Frontal cortex (tissue), 4 donors: ENCODE results near the gene ACOT7. TPM values are rescaled to one million over a fixed set of nuclear protein-coding genes. Genes with fewer than 3 reads are reported as not detected.

Source experiments
- DNase-seq, 2 donors: peaks; one replicate each; pipeline ENCODE4 v3.0.0; 2012; ENCODE audit warnings: low spot score in 2 of 2
- FAIRE-seq: peaks from 2 replicates; lab custom pipeline; 2012; peaks lifted over from hg19 to GRCh38; lab: Jason Lieb, UNC
- total RNA-seq: library from RNA; depleted of rRNA; stranded (reverse); fragments of >200 nt; gene quantifications from one replicate; pipeline ENCODE4 v1.2.3, GENCODE V29; 2014
- donor health status: control.
- donor health status: control.
- donor health status: control.

Gene ACOT7
- total RNA-seq, 1 donor from 2014 or later: 40.8 TPM

DNA sequence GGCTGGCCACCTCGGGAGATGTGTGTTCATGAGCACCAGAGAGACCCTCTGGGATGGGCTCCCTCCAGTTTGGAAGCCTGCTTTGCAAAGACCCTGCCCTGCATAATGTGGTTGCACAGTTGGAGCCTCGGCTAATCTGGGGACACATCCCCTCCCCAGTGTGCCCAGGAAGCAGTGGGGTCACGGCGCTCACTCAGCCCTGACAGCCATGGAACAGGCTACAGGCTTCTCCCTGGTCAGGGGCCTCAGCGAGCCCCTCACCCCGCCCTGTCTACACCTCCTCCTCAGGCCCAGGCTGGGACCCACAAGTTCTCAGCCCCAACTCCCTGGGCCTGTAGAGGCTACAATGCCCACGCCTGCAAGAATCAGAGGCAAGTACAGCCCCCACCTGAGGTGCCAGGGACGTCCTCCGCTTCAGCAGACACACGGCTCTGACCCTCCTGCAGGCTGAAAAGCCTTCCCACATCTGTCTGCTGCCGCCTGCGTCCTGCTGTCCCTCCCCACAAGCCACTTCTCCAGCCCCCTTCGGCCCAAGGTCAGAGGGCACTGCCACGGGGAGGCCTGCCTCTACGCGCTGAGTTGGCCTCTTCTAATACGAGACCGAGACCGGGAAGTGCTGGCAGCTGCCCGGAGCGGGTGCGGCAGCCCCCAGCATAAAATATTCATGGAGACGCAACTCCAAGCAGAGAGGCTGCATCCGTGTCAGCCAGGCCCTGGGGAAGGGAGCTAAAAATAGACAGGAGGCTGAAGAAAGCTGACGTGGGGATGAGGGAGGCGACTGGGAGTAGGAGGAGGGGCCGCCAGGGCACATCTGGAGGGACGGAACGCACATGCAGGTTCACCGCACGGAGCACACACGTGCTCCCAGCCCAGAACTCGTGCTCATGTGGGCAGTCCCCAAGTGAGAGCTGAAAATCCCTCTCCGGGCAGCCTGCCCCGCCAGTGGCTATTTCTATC, 117.5 kb downstream of the ACOT7 start:
- peak; percentile 44 to 82 for DNase-seq

DNA sequence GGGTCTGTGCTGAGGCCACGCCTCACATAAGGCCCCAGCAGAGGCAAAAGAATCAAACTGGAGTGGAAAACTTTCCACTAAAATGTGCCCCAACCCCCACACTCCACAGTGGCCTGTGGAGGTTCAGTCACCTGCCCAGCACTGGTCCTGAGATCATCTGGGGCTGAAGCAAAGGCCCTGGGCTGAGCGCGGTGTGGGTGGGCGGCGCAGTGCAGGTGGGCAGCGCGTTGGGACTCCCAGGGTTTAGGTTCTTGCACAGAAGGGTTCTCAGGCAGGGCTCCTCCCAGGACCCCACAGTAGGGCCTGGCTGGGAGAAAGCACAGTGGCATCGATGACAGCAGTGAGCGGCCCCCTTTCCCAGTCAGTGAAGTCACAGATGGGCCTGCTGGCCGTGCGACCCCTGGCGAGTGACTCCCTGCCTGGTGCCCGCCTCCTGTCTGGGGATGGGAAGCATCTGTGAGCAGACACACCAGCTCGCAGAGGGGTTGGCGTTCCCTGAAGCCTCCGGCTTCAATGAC, 118.9 kb downstream of the ACOT7 start:
- DNase-seq: no peak
- no peak for FAIRE-seq

More for the DNA sequence above, 117.5 kb downstream of the ACOT7 start:
- FAIRE-seq: no peak

DNA sequence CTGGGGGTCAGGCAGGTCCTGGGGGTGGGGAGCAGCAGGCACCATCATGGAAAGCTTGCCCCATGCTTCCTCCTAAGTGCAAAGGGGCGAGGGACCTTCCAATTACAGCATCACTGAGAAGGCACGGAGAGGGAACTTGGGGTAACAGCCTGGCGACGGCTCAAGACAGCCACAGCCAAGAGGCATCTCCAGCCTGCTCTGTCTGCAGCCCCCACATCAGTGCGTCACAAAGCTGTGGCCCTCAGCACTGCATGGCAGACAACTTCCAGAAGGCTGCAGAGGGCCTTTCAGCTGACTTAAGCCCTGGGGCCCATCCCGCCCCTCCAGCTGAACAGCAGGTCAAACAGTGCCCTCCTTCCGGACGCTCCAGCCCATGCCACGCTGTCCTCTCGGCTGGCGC, 119.5 kb downstream of the ACOT7 start:
- FAIRE-seq: no peak
- no peak for DNase-seq

DNA sequence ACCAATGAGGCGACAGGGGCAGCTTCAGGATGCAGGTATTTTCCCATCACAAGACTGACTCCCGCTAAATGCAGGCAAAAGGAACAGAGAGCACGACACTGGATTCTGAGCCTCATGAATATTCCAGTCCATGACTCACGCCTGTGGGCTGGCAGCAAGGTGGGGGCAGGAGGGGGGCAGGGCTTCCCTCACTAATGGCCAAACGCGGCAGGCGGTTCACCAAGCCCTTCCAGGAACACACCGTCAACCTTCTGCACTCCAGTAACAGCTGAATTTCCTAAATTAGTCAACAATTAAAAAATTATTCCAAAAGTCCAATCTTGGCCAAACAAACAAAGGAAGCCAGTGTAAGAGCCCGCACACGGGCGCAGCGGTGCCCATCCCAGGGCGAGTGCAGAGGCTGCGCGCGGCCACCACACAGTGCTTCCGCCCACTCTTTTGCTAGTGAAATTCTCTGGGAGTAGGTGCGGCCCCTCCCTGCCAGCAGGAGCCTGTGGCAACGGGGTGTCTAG, 120.1 kb downstream of the ACOT7 start:
- FAIRE-seq: no peak

DNA sequence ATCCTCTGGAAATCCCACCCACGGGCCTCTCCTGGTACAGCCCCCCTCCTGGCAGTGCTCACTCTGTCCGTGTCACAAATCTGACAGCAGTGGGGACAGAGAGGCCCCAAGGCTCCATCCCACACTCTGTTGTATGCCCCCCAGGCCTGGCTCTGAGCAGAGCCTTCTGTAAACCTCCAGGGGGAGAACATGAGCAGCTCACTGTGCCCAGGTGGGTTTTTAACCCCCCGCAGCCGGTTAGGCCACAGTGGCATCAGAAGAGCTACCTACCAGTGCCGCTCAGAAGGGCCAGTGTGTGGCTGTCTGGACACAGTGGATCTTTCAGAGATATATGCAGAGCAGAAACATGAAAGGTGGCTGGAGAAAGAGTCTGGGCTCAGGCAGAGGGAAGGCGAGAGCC, 120.7 kb downstream of the ACOT7 start:
- FAIRE-seq (no peak), DNase-seq (no peak)

More for the DNA sequence above, 120.1 kb downstream of the ACOT7 start:
- peak in 1 of 2 donors; percentile 69 for DNase-seq

DNA sequence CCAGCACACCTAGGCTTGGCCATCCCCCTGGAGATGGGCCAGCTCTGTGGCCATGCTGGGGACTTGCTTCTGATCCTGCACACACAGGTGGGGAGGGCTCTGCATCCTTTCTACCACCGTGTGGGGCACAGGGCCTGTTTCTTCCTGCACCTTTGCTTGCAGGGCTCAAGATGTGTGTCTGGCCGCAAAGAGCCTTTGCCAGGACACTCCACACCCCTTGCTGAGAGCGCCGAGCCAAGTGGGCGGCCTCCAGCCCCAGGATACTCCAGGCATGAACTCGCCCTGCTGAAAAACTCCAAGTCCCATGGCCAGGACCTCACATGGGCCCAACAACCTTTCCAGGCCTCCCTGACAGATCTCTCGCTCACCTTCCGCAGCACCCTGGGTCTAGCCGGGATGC, 121.1 kb downstream of the ACOT7 start:
- FAIRE-seq (no peak), DNase-seq (no peak)

DNA sequence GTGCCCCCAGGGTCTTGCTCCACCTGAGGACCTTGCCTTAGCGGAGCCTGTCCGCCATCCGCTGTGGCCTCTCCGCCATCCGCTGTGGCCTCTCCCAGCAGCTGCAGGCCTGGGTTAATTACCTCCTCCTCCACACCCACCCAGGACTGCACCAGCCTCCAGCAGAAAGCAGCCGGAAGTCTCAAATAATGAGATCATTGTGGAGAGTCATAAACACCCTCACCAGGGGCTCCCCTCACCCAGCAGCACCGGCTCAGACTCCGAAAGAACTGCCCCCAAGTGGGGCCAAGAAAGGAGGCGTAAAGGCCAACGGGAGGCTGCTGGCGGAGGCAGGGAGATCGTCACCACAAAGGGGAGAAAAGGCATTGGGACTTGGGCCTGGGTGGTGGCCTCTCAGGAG, 122.0 kb downstream of the ACOT7 start:
- FAIRE-seq: no peak
- no peak for DNase-seq

DNA sequence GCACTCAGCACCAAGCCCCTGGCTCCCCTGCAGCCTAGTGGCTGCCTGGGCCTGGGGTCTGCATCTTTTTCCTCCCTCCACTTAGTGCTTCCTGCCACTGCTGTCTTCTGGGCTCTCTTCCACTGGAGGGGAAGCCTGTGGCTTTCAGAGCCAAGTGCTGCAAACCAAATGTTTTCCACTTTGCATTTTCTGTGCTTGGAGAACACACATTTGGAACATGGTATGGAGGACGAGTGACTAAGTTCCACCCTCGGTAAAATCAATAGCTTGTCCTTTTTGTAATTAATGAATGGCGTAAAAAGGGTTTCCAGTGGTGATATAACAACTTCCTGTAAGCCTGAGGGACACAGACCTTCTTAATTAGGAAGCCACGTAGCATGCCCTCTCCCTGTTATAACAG, 122.6 kb downstream of the ACOT7 start:
- DNase-seq: no peak

DNA sequence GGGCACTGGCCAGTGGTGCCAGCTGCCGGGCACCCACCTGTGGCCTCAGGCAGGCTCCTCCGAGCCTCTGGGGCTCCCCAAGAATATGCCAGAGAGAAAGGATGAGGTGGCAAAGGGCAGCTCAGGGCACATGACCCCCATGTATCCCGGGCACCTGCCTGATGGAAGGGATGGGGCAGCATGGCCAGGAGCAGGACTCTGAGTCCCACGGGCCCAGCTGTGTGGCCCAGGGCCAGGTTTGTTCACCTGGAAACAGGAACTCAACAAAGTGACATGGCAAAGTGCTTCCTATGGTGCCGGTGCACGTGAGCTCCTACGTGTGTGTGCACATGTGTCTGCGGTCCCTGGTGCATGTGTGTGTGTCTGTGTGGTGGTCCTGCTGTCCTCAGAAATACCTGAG, 123.2 kb downstream of the ACOT7 start:
- DNase-seq: no peak
- no peak for FAIRE-seq

More for the DNA sequence above, 122.6 kb downstream of the ACOT7 start:
- no peak for FAIRE-seq

DNA sequence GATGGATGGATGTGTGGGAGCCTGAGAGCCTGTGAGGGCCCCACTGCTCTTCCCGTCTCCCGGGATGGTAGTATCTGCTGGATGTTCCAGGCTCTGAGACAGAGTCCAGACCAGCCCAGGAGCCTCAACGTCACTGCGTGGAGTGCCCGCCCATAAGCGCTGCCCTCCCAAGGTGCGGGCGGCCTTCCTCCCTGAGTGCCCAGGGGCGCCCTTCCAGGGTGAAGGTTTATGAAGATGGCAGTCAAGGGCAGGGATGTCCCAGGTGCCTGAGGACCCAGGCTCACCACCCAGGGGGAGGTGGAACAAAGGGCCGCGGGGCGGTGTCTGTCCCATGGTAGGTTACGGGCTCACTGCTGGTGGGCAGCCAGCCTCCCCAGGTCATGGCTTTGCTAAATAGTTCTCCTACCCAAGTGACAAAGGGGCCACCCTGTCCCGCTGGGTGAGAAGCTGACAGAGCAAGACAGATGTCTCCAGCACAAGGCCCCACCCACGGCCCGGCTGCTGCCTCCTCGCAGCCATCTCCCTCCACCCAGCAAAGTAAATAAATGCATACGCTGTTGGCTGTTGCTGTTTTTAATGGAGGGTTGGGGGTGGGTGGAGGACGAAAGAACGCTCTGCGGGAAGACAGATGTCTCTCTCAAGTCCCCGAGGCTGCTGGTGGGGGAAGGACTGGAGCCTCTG, 123.7 kb downstream of the ACOT7 start:
- DNase-seq (no peak), FAIRE-seq (no peak)

DNA sequence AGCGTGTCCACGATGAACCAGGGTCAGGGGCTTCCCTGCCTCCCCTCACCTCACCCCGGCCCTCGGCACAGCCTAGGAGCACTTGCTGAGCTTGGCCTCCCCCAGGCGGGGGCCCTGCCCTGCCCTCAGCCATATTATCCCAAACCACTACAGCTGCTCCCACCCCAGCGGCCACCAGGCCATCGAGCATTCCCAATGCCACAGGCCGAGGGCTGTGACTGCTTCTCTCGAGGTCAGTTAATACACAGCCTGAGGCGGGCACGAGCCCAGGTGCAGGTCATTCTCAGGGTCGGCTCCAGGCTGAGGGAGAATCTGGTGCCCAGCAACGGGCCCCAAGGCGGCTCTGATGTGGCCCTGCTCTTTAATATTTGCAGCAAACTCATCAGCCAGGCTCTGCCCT, 124.3 kb downstream of the ACOT7 start:
- FAIRE-seq: no peak
- DNase-seq: no peak

DNA sequence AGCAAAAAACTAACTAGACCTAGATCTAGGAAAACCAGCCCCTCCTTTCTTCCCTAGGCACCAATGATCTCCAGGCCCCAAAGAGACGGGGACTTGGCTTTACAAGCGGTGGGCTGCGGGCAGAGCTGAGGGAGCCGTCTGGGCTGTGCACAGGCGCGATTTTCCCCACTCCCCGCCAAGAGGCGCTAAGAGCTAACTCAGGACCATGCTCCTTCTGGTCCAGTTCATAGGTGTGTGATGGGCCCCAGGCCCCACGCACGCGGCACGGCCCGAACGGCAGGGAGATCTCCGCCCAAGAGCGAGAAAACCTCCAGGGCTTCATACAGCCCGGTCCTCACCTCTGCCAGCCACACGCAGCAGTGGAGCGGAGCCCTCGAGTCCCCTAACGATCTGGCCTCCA, 125.2 kb downstream of the ACOT7 start:
- DNase-seq (no peak), FAIRE-seq (no peak)

DNA sequence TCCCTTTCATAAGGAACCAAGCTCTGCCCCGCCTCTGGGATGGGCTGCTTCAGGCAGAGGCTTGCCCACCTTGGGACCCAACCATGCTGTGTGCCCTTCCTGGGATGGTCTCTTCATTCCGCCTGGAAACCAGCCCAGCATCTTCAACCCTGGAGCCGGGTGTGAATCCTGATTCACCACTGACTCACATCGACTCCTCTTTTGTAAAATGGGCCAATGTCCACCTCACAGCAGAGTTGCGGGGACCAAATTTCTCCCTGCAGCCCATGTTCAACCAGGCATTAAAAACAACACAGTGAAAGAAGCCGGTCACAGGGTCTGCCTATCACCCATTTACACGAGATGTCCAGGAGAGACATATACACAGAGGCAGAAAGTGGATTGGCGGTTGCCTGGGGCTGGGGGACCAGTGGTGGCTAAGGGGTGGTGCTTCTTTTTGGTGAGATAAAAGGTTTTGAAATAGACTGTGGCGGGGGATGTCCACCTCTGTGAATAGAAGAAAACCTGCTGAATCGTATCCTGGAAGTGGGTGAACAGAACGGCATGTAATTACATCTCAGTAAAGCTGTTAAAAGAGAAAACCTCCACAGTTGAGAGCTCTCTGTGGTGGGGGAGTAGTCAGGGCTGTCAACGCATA, 125.8 kb downstream of the ACOT7 start:
- no peak for DNase-seq
- FAIRE-seq: no peak

DNA sequence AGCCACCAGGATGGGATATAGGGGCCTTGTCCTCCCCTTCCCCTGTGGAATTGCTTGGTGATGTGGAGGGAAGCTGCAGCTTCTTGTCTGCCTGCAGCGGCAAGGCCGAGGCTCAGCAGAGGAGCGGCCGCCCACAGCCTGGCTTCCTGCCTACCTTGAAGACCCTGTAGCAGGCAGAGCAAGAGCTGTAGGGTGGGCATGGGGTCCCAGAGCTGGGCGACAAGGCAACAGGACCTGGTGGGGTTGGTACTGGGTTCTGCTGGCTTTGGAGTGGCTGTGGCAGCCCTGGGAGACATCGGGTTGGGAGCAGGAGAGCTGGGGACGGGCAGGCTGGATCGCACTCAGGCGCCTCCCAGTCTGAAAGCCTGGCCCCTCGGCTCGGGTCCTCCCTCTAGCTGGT, 126.9 kb downstream of the ACOT7 start:
- no peak for FAIRE-seq
- no peak for DNase-seq

DNA sequence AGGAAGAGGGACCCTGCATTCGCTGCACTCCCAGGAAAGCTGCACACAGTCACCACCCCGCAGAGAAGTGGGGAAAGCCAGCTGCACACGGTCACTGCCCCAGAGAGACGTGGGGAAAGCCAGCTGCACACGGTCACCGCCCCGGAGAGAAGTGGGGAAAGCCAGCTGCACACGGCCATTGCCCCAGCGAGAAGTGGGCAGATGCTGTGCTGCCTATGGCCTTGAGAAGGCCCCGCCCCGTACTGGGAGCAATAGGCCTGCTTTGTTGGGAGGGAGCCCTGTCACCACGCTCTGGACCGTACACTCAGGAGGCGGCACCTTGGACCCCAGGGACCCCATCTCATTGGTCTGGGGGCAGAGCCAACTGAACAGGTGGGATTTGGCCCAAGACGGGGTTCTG, 128.4 kb downstream of the ACOT7 start:
- FAIRE-seq (no peak), DNase-seq (no peak)

DNA sequence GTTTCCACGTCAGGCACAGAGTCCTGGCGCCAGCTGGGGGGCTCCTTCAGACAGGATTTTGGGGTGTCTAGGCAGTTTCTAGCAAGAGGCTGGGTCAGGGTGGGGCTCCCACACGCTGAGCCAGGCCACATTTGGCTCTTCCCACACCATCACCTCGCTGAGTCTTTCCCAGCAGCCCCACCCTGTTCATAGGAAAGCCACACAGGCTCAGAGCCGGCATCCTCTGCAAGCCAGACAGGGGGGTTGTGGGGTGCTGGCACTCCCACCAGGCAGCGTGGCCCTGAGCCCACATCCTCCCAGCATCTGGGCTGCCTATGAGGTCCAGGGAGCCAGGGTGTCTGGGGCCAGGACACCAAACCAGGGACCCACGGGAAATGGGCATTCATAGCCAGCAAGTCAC, 129.9 kb downstream of the ACOT7 start:
- FAIRE-seq: no peak
- no peak for DNase-seq

DNA sequence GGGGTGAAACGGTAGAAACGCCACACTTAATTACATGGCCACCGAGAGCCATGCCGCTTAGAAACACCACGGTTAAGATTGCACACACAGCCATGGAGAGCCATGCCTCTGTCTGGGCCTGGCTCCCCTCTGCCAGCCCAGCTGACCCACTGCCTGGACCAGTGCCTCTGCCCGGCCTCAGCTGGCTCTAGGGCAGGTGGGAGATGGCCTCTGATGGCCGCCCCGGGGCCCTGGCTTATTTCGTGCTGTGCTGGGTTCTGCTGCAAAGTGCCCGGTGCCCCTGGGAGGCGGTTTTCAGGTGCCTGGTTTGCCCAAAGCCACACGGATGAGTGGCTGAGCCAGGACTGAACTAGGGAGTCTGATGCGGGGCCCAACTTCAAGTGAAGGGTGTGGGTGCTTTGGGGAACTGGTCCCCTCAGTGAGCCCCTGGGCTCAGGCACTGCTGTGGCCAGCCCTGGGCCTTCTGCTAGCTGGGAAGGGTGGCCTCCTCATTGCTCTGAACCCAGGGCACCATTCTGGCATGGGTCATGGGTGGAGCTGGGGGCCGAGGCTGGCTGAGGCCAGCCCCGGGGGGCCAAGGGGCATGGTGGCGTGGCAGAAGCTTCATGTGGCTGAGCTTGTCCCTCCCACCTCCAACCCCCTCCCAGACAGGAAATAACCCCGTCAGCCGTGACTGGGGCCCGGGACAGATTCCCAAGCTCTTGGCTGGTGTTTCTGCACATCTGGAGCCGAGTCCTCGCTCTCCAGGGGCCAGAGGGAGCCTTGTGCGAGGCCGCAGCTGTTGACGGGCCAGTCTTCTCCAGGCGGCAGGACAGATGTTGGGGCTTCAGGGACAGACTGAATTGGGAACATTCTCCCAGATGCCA, 130.8 kb downstream of the ACOT7 start:
- DNase-seq: no peak

DNA sequence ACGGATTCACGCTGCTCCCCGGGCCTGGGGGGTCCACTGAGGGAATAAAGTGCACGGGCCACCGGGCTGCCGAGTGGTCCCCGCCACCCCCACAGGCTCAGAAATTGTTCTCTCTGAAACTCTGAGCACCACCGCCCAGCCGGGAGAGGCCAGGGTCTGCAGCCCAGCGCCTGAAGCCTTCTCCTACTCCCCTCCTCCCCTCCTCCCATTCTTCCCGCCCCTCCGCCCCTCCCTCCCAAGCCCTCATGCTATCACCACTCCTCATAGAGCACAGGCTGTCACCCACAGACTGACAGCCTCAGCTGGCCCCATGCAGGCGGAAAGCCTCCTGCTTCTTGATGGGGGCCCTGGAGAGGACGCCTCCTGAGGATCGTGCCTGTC, 132.0 kb downstream of the ACOT7 start:
- no peak for FAIRE-seq
- no peak for DNase-seq

More for the DNA sequence above, 130.8 kb downstream of the ACOT7 start:
- no peak for FAIRE-seq

DNA sequence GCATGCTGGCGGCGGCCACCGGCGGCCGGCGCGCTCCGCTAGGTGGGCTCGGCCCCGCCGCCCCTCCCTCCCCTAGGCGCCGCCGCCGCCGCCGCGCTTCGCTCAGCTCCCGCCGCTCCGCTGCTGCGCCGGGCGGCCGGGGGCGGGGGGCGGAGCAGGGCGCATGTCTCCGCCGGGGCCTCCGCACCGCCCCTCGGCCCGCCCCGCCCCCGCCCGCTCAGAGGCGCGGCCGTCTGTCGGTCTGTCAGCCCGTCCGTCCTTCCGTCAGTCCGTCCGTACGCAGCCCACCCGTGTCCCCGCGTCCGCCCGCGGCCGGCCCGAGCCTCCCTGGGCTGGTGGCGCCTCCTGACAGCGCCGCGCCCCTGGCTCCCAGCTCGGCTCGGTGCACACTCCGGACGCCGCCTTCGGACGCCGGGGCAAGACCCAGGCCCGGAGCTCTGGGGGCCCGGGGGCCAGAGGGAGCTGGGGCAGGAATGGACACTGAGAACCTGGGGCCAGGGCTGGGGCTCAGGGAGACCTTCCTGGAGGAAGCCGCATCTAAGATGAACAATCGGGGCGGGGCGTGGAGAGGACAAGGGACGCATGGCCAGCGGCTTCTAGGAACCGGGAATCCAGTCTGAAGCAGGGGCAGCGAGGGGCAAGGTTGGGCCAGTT, 132.5 kb downstream of the ACOT7 start, which contains the start of gene GPR153:
GPR153 (minus strand) TSS at position 138 of the 654 bp plus-strand sequence. CDS start 6,193 bp downstream, outside the sequence.
- DNase-seq: peak; percentile 68 to 71
- no peak for FAIRE-seq
